HT-29 (cell line): Measurements from ENCODE around the gene PRKAR1B. TPM values are rescaled to one million over a fixed set of nuclear protein-coding genes. Genes with fewer than 3 reads are reported as not detected.

Source experiments
- DNase-seq: peaks from one replicate; pipeline ENCODE4 v3.0.0-alpha.2; 2015; ENCODE audit warnings: low spot score
- total RNA-seq: library from RNA; depleted of rRNA; stranded (reverse); fragments of >200 nt; shearing (Covaris generic); gene quantifications from 2 replicates; pipeline ENCODE4 v1.2.3, GENCODE V29; 2014; rRNA removed

PRKAR1B gene
- total RNA-seq, 1 experiment from 2014 or later = 78.0 TPM

DNA sequence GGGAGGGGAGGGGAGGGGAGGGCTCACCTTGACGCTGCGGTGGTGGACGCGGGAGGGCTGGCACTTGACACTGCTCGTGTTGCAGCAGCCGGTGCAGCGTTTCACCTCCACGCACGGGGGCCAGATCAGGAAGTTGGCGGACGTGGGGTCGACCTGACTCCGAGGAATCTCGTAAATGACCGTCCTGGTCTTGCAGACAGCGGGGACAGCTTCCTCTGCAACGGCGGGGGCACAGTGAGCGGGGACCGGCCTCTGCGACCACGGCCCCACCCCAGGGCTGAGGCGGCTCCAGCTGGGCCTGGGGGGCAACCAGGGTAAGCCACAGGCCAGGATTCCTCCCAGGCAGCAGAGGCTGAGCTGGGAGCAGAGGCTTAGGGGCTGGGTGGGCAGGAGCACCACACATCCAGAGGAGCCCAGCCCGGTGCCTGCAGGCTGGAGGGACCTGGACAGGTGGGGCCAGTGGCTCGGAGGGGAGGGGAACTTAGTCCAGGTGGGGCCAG lies 216.2 kb downstream of the PRKAR1B start:
- no peak for DNase-seq

DNA sequence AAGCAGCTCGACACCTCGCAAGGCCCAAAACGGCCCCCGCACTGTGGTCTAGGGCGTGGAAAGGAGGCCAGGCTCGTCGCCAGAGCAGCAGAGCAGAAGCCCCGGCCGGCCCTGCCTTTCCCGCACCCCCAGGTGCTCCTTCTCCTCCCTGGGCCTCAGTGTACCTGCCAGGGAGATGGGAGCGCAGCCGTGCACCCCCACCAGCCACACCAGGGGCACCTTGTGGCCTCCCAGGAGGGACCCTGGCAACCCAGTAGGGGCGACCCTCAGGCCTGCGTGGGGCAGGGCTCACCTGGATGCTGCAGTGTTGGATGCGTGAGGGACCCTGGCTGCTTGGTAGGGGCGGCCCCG lies 217.0 kb downstream of the PRKAR1B start:
- no peak for DNase-seq

DNA sequence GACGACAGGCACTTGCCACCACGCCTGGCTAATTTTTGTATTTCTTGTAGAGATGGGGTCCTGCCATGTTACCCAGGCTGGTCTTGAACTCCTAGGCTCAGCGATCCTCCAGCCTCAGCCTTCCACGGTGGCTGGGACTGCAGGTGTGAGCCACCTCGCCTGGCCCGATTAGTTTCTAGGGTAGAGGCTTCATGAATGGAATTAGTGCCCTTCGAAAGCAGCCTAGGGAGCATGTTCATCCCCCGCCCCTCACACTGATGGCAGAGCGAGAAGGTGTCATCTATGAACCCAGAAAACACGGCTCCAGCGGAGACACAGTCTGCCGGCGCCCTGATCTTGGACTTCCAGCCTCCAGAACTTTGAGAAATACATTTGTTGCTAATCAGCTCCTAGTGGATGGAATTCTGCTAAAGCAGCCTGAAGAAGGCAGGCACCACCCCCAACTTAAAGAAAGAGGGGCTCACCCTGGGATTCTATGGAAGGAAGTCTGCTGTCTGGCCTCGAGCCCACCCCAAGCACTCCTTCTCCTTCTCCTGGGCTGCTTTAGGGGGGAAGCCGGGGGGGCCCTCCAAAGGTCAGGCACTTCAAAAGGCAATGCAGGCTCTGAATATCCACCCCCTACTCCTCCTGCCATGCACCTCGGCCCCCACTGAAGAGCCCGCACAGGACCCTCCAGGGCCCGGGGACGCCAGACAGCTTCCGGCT lies 217.5 kb downstream of the PRKAR1B start:
- no peak for DNase-seq

DNA sequence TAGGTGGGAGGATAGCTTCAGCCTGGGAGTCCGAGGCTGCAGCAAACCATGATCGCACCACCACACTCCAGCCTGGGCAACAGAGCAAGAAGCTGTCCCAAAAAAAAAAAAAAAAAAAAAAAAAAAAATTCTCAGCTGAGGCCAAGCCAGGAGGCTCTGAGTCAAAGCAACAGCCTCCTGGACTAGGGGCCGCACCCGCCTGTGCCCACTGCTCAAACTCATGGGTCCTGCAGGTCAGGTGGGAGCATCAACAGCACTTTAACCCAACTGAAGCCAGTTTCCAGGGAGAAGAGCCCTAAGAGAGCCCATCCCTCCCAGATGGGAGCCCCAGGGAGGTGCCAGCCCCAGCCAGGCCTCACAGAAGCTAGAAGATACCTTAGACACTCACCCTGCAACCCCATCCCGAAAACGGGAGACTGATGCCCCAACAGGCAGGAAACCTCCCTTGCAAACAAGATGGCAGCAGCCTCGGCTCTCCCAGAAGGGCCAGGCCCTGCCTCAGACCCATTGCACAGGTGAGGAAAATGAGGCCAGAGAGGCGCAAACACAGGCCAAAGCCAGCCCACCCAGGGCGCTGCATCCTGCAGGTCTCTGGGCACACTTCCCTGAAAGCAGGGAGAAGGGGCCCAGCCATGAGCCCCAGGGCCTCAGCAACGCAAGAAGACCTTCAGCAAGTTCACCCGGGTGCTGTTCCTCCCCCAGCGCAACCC lies 218.5 kb downstream of the PRKAR1B start:
- no peak for DNase-seq

DNA sequence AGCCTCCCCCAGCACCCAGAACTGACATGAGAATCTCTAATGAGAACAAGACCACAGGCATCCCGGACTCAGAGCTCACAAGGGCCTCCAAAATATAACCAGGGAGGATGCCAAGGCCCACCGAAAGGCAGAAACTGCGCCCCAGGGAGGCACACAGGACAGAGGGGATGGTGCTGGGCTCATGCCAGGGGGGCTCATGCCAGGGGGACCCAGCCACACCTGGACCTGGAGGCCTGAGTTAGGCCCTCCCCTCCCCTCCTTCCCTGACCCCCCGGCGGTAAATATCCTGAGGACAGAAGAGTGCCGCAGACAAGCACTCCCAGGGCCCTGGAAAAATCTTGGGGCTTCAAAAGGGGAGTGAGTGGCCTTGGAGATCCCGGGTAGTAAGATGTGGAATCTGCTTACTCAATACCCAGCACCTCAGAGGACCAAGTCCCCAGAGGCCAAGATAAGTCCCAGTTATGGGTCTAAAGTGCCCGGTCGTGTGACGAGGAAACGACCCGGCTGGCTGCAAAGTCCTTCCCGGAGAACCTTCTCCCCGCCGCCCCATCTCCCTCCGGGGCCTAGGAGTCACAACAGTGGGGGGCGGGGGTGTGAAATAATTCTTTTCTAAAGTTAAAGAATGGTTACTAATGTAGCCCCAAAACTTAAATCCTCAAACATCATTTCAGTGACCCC lies 219.3 kb downstream of the PRKAR1B start:
- no peak for DNase-seq

DNA sequence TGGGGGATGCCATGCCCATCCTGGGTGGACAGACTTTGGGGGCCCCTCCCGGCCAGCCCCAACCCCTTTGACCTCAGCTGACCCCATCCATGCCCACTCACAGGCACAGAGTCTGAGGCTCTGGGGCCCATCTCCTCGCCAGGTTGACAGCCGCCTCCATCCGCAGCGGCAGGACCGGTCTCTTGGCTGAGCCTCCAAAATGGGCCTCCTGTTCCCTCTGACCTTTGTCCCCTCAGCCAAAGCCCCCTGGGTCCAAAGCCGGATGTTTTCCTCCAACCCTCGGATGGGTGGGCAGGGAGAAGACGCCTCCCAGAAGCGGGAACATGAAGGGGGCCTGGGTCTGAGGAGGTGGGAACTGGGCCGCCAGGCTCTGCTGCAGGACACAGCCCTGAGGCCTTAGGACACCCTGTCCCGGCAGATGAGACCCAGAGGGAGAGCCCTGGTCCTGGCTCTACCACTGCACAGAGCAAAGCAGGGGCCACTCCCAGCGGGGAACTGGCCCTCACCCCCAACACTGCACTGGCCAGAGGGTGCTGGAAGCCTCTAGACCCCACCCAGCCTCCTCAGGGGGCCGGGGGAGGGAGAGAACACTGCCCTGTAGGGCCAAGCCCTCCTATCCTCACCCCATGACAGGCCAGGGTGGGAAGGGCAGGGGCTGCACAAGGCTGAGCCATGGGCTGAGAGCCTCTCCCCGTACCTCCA lies 220.0 kb downstream of the PRKAR1B start:
- no peak for DNase-seq

DNA sequence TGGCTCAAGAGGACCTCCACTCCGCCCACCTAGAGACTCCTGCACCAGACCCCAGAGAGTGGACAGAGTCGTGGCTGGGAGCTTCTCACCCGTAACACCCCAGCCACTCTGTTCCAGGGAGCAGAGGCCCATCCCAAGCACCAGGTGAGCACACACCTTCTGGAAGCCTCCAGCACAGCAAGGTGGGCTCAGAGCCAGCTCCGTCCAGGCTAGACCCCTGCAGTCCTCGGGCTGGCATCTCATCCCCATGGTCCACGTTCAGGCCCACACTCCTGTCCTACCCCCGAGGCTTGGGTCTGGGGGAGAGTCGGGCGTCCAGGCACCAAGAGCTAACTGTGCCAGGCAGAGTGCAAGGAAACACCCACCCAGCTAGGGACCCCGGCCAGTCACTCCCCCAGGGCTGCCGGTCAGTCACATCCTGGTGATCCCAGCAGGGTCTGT lies 220.7 kb downstream of the PRKAR1B start:
- DNase-seq = no peak

DNA sequence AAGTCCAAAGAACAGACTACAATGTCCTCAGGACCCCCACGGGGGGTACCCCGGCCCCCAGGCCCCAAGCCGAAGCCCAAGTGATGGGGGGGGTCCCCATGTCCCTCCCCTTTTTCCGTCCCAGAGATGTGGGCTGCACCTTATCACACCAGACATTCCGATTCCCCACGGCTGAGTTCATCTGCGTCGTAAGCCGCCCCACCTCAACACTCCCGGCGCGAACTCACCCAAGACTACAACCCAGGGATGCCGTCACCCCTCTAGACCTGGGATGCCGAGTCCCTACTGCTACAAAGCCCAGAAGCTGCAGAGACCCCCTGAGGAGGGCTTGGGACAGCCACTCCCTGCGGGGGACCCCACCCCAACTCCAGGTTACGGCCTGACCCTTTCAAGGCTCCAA lies 221.9 kb downstream of the PRKAR1B start:
- no peak for DNase-seq

DNA sequence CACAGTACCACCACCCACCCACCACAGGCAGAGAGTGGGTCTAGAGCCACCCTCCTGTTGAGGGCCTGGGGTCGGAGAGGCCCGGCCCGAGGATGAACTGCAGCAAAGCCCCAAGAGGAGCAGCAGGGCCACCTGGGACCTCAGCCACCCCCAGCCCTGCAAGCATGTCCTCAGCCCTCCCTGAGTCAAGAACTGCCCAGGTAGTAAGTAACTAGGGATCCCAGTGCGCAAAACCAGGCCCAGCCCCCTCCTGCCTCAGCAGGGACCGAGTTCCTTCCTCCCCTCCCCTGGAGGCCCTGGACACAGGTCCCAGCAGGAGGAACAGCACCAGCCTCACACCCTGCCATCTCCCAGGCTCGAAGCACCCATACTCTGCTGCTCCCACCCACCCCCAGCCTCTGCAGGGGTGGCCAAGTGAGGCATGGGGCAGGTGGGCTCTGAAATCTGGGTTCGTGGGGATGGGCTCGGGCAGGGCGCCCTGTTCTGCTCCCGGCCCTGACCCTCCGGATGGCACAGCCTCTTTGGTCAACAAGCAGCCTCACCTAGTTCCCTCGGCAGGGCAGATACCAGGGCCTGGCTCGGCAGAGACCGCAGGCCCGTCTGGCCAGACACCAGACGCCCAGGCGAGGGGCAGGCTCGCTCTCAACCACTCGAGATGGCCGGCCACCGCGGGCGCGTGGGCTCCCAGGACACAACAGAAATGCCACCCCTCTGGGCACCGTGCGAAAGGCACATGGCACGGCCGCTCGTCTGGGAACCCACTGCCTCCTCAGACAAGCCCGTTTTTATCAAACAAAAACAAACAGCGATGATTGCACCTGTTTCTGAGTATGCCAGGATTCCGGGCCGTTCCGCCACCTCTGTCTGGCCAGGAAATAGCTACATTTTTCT lies 222.6 kb downstream of the PRKAR1B start:
- no peak for DNase-seq

DNA sequence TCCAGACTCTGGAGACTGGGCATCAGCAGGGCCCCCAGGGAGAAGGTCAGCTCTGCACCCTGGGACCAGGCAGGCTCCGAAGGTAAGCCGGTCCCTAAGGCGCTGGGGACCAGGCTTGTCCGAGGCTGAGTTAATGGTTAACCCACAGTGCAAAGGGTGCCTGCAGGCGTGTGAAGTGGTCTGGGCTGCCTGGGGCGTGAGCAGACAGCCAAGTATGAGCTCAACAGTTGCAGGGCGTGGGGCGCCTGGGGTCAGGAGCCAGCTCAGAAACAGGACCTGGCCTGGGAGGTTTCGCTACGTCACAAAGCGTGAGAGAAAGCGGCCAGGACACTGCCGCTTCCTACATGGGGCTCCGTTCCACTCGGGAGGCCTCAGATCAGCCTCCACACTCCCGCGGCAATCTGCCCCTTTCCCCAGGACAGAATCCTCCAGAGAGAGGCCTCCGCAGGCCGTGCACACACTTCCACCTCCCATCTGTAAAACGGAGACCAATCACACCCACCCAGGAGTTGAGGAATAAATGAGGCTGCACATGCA lies 223.4 kb downstream of the PRKAR1B start:
- peak; percentile 91 for DNase-seq

DNA sequence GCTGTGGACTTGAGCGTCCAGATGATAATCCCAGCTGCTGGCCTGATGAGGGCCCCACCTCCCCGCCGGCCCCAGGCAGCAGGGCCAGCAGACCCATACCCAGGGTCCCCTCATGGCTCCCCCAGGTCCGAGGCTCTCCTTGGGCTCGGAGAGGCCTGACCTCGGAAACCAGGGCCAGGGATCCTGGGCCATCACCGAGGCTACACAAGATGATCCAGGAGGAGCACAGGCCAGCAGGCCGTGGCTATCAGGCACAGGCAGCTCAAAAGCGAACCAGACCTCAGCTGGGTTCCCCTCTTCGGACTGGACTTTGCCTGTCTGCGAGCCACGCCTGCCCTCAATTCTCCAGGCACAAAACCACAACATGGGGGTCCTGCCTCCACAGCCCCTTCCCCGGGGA lies 224.8 kb downstream of the PRKAR1B start:
- DNase-seq = no peak

DNA sequence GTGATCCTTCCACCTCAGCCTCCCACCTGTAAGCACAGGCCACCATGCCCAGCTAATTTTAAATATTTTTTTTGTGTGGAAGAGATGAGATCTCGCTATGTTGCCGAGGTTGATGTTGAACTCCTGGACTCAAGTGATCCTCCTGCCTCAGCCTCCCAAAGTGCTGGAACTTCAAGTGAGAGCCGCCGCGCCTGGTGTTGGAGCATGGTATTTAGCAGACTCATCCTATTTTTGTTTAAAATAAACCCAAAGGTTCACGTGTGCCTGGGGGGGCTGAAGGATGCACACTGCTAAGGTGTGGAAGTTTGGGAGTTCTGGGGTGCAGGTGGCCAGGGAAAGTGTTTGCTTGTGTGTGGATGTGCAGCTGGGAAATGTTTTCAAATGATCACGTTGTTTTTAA lies 225.6 kb downstream of the PRKAR1B start:
- no peak for DNase-seq

DNA sequence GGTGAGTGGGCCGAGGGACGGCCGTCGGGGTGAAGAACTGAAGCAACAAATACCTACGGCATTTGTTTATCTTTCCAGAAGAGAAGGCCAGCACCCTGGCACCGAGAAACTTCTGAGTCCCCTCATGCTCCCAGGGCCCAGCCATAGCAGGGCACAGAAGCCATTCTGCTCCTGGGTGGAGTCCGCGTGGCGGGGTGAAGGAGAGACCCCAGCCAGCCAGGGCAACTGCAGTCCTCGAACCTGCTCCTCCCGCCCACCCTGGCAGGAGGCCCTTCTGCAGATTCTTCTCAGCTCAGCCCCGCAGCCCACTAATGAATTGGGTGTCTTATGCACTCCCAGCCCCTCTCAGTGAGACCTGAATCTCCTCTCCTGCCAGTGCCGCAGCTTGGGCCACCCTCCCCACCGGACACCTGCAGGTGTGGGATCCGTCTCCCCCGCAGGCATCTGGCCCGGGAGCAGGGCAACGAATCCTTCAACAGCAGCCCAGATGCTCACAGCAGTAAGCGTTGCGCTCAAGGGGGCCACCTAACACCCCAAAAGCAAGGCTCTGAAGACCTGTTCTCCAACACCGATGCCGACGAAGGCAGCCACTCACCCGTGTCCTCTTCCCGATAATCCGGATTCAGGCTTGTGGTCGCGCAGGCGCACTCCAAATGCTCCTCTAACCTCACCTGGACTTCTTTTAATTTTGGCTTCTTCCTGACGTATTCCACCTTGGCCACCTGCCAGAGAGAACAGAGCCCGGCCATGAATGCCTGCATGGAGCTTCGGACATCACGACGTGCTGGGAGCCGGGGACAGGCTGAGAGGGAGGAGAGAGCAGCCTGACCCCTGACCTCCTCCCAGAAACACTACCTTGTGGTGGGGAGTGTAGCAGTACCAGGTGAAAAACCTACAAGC lies 226.3 kb downstream of the PRKAR1B start:
- DNase-seq = no peak

DNA sequence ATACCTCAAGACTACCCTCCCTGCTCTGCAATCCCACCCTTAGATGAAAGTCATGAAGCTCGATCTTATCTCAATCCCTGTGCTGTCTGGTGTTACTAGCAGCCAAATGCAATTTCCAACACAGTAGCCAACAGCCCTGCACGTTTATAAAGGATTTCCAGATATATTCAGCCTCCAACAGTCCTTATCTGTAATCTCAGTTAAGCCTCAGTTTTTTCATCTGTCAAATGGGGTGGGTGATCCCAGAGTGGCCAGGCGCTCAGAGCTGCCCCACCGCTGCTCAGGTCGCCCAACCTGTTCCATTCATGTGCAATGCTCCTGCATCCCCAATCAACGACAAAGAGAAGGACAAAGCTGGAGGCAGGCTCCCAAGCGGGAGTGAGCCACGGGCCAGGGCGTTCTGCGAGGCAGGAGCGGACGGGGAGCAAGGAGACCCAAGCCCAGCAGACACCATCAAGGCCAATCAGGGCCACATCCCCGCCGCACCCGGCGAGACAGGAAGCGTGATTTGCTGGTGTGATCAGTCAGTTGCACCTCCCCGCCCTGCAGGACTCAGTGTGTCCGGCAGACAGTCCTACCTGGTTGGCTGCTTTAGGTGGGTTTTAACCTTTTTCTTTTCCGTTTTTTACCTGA lies 227.1 kb downstream of the PRKAR1B start:
- DNase-seq = no peak

Other genes with a start within 250 kb of the PRKAR1B start
- gene PDGFA, start 207.4 kb downstream of the PRKAR1B start, total RNA-seq = 15.8 and 17.3 TPM in 2 replicates
- 122 and 124 TPM in 2 replicates for gene DNAAF5, start 582 bp downstream of the PRKAR1B start, total RNA-seq
- gene SUN1, start 105.2 kb upstream of the PRKAR1B start, total RNA-seq = 145 and 200 TPM in 2 replicates
- 228 and 253 TPM in 2 replicates for gene GET4, start 149.3 kb upstream of the PRKAR1B start, total RNA-seq
- 535 and 538 TPM in 2 replicates for gene ADAP1, start 227.4 kb upstream of the PRKAR1B start, total RNA-seq
- 15.2 and 21.6 TPM in 2 replicates for gene COX19, start 248.3 kb upstream of the PRKAR1B start, total RNA-seq